GM18526 (cell line): ENCODE results near the gene EVX1.

Source experiments
- POLR2A ChIP-seq: IDR thresholded peaks from 3 replicates; pipeline ENCODE4 v1.6.1; 2011; ENCODE audit not compliant: insufficient read length; ENCODE audit errors: extremely low read depth

The EVX1 gene

DNA sequence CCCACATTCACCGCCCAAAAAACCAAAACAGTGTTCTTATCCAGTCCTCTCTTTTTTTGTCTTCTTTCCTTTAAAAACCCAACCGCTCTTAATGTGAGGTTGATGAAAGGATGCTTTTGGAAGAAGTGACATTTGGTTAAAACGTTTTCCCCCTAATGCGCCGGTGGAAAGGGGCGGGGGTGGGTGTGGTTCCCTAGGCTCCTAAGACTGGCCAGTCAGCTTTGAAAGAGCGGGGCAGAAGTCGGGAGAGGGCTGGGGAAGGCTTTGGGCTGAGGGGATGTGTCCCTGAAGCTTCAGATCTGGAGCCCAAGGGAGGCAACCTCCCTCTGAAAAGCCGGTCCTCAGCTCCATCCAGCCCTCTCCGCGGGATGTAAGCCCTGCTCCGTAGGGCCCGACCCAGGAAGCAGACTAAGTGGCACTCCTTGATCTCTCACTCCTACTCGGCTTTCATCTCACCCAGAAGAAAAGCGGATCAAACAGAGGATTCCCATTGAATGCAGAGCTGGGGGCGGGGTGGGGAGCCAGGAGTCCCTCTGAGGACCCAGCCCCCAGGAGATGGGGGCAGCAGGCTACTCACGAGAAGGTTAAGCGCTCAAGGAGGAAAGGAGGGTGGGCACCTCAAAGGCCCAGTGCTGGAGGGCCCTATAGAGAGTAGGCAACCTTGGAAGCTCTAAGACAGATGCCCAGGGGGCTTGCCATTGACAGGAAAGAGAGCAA, 2.4 kb upstream of the EVX1 start:
- TF ChIP-seq POLR2A = no peak

- no peak for TF ChIP-seq POLR2A
Observed at GRCh38 chr7:27241189-27242056, 1.2 kb upstream of the EVX1 start.

- no peak for TF ChIP-seq POLR2A
Observed at GRCh38 chr7:27242154-27242553, 448 bp upstream of the EVX1 start.

GRCh38 chr7:27243340-27244163, 950 bp downstream of the EVX1 start:
- no peak for TF ChIP-seq POLR2A

- TF ChIP-seq POLR2A = no peak
Observed at GRCh38 chr7:27244488-27245123, 2.0 kb downstream of the EVX1 start.

GRCh38 chr7:27245124-27245797, 2.7 kb downstream of the EVX1 start:
- TF ChIP-seq POLR2A = no peak

DNA sequence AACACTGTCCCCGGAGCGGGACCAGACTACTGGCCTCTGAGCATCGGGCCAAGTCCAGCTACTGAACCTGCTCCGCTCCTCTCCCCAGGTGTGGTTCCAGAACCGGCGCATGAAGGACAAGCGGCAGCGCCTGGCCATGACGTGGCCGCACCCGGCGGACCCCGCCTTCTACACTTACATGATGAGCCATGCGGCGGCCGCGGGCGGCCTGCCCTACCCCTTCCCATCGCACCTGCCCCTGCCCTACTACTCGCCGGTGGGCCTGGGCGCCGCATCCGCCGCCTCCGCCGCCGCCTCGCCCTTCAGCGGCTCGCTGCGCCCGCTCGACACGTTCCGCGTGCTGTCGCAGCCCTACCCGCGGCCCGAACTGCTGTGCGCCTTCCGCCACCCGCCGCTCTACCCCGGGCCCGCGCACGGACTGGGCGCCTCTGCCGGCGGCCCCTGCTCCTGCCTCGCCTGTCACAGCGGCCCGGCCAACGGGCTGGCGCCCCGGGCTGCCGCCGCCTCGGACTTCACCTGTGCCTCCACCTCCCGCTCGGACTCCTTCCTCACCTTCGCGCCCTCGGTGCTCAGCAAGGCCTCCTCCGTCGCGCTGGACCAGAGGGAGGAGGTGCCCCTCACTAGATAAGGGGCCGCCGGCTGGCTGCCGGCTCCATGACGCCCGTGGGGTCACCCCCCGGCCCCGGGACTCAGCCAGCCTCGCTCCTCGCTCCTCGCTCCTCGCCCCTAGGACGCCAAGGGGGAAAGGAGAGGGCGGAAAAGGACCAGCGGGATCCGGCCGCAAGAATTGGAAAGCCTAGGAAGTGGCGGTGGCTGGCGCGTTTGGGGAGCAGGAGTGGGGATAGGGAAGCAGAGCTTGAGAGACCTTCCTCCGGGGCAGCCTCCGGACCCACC, 3.4 kb downstream of the EVX1 start:
- no peak for TF ChIP-seq POLR2A

- TF ChIP-seq POLR2A = no peak
Observed at GRCh38 chr7:27247000-27247399, 4.4 kb downstream of the EVX1 start.

DNA sequence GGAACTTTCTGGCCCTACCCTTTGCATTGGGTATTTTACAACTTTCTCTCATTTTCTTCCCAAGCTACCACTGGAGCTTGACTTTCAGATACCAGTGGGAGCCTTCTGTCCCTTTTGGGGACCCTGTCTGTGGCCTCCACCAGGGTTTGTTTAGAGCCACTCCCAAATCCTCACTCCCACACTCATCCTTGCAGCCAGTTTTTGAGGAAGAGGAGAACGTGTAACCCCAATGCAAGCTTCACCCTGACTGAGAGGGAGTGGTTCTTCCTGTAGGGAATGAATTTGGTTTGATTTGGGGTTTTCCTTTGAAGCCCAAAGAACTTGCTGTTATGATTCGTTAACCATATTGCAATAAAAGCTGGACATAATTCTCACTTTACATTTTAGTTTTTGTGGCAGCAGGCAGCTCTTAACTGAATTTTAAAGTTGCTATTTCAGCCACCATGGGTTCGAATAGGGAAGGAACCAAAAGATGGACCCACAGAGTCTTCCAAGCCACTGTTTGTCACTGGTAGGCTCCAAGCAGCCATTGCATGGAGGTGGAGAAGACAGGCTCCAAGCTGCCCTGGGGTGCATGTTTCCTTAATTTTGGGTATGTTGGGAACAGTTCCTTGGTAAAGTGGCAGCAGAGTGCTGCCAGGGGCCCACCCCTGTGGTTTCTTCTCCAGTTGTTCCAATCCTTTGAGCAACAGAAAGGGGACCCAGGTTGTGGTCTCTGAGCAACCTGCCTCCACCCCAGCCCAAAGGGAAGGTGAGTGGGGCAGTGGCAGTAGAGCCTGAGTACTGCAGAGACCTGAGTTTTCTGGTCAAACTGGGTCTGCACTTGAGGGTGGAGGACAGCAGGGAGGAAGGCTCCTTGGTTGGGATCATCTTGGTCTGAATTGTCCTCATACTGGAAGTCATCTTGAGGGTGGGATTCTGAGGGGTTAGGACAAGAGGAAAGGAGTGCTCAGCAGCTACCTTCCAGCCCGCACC, 5.1 kb downstream of the EVX1 start:
- TF ChIP-seq POLR2A = no peak

GRCh38 chr7:27248427-27248806, 5.8 kb downstream of the EVX1 start:
- TF ChIP-seq POLR2A = no peak

DNA sequence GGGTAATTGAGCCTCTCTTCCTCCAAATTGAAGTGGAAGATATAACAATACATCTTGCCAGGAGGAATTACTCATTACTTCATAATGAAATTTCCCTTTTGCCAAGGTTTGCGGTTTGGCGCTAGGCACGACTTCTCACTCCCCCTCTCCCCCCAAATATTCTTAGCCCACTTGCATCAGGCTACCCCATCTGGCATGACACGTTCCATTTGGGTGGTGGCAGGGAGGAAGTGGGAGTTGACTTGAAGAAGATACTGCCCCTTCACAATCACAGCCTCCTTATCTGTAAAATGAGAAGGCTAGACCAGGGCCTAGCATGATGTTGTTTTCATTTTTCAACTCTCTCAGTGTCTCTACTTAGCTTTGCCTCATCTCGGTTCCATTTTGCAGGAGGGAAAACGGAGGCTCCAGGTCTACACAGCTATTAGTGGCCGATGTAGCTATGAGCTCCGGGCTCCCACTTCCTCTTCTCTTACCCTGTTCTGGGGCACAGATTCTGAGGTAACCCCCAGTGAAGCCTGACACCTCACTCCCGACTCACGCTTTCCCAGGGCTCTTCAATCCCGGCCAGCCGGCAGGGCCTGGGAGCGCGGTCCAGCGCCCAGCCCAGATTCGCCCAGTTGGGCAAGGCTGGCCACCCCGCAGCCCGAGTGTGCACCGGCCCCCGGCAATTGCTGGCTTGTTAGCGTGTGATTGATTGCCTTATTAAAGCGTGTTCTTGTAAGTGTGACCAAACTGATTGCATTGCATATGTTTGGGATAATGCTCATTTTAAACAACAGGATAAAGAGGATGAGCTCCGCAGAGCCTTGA, 6.5 kb downstream of the EVX1 start:
- no peak for TF ChIP-seq POLR2A
